NCI-H526 treated with DMSO at 0.1 percent for 48 hours (cell line): ENCODE data around the gene IPPK.

Experiments used
- DNase-seq: peaks from one replicate; lab custom pipeline; 2025; lab: John Stamatoyannopoulos, UW

The IPPK gene, protein sequence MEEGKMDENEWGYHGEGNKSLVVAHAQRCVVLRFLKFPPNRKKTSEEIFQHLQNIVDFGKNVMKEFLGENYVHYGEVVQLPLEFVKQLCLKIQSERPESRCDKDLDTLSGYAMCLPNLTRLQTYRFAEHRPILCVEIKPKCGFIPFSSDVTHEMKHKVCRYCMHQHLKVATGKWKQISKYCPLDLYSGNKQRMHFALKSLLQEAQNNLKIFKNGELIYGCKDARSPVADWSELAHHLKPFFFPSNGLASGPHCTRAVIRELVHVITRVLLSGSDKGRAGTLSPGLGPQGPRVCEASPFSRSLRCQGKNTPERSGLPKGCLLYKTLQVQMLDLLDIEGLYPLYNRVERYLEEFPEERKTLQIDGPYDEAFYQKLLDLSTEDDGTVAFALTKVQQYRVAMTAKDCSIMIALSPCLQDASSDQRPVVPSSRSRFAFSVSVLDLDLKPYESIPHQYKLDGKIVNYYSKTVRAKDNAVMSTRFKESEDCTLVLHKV

DNA sequence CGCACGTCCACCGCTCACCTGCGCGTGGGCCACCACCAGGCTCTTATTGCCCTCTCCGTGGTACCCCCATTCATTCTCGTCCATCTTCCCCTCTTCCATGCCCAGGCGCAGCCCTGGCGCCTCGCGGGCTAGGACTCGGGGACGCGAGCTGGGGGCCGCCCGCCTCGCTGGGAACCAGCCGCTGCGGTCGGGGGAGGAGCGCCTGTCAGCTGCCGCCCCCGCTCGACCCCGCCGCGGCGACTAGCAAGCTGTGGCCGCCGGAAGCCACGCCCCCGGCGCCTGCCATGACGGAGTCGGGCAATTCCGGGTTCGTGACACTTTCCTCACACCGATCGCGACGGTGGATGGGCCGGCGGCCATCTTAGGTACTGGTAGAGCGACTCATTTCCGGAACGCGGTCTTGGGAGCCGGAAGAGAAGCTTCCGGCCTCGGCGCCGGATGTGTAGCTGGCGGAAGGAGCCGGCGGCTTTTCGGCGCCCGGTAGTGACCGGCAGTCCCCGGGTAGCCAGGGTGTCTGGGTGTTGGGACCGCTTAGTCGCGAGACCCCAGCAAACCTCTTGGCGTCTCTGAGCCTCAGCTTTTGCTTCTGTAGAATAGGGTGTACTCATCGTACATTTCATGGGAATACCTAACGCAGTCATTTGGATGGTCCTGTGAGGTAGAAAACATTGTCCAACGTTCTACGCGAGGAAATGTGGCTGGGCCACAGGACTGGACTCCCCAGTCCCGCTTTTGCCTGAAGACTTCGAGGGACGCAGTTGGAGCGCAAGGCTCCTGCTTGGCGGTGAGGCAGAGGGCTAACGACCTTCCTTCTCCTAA is at the start of gene IPPK:
TSS of gene IPPK (minus strand) at position 242 of the 819 bp plus-strand sequence. CDS start at position 99, 143 bp downstream.
- peak; percentile 91 for DNase-seq

DNA sequence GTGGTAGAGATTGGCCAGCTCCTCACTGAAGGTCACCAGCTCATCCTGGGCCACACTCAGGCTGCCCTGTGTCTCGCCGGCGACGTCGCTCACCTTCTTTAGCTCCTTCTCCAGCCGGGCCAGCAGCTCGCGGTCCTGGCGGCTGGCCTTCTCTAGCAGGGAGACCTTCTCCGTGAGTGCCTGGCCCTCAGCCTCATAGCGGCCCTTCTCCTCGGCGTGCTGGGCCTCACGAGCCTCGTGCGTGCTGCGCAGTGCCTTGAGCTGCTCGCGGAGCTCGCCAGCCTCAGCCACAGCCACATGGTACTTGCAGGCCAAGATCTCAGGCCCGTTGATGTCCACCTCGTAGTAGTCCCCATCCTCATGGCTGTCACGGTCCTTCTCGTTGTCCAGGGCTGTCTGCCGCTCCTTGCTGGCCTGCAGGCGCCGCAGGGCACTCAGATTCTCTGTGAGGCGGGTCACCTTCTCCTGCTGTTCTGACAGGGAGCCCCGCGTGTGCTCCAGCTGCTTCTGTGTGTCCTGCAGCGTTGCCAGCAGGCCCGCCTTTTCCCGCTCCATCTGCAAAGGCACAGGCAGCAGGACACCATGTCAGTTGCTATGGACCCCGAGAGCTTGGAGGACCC is 49.2 kb upstream of the IPPK start:
- no peak for DNase-seq

DNA sequence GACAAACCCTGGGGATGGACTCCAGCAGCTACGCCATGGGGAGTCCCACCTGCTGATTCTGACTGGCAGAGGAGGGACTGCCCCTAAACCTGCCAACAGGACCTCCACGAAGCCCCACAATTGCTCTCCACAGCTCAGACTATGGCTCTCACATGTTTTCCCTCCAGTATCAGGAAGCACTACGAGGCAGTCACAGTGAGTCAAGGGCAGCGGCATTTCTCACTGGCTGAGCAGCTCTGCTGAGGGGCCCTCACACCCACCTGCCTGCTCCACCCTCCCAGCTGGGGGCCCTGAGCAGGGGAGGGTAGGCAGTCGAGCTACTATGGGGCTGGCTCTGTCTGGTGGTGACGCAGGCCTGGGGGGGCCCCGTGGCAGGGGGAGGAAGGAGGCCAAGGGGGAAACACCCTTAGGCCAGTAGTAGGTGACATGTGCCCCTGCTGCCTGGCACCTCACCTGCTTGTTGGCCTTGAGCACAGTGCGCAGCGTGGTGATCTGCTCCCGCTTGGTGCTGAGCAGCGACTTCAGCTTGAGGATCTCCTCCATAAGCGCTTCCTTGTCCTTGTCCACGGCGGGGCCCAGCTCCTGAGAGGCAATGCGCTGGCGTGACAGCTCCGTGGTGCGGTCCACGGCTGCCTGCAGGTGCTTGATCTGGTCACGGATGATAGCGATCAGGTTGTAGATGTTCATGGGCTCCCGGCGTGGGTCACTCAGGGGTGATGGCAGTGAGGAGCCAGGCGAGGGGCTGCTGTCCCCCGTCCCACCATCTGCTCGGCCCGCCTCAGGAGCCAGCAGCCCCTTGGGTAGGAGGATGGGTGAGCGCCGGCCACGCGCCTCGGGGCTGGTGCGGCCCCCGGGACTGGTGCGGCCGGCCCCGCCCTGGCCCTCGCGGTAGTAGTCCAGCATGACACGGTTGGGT is 48.4 kb upstream of the IPPK start:
- no peak for DNase-seq

DNA sequence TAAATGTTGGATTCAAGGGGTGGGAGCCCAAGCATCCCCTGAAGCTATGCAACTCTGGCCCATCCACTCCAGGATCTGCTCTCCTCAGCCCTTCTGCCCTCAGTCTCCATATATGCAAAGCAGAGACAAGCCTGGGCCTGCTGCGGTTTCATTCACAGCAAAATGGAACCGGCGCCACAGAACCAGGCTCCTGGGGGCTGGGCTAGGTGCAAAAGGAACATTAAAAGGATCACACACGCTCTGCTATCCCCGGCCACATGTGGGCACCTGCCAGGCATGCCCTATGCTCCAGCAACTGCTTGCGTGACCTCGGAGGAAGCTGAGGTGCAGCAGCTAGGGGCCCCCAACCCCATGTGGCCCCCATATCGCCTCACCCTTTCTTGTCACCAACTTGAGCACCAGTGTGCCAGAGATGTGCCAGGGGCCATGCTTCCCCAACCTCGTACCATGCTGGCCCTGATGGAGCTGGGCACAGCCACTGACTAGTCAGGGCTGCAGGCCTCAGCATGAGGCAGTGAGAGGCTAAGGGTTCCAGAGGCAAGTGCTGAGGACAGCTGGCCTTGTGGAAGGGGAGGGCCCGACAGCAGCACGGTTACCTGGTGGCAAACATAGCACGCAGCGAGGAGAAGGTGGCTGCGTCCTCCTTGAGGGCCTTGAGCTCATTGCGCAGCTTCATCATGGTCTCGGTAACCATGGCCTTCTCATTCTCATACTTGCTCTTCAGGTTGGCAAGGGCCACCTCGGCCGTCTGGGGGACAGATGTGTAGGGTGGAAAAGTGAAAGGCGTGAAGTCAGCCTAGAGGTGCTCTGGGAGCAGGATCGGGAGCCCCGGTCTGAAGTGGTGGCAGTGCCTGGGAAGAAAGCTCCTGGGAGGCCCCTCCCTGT is 47.5 kb upstream of the IPPK start:
- DNase-seq = peak; percentile 18

DNA sequence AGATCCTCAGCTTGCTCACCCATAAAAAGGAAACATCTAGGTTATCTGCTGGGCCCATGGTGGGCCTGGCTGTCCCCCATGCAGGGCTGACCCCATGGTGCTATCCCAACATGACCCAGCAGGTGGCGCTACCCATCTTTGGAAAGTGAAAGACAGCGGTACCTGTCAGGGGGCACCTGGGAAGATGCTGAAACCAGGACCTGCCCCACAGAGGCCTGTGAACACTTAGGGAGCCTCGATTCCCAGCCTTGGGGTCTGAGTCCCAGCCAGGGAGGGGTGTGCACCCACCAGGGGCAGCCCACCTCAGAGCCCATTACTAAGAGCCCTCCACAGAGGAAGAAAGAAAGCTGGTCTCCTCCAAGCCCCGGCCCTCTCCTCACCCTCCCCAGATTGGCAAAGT is 46.6 kb upstream of the IPPK start:
- peak; percentile 24 for DNase-seq

DNA sequence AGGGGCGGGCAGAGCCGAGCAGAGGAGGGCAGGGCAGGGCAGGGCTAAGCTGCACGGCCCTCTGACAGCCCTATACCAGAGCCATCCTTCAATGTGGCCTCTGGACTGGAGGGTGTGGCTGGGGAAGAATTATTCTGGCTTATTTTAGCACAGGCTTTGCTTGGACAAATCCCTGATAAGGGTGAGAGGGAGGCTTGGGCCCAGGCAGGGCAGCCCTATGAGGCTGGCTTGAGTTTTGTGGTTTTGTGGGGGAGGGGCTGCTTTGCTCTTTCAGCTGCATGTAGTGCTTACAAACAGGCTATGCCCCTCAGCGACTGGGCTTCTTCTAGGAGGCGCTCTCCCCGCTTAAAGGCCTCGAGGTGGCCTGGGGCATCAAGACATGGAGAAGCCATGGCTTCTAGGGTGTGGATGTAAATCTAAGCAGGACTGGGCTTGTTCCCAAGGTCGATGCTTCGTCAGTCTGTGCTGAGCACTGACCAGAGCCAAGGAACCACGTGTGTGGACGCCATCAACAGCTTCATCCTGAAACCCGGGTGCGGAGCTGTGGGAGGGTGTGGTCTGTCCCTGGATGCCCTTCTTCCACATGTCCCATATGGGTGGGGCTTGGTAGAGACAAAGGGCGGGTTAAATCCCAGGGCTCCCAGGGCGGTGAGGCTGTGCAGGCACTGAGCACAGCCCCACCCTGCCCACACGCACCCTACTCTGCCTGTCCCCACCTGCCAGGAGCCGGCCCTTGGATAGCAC is 45.7 kb upstream of the IPPK start:
- no peak for DNase-seq

DNA sequence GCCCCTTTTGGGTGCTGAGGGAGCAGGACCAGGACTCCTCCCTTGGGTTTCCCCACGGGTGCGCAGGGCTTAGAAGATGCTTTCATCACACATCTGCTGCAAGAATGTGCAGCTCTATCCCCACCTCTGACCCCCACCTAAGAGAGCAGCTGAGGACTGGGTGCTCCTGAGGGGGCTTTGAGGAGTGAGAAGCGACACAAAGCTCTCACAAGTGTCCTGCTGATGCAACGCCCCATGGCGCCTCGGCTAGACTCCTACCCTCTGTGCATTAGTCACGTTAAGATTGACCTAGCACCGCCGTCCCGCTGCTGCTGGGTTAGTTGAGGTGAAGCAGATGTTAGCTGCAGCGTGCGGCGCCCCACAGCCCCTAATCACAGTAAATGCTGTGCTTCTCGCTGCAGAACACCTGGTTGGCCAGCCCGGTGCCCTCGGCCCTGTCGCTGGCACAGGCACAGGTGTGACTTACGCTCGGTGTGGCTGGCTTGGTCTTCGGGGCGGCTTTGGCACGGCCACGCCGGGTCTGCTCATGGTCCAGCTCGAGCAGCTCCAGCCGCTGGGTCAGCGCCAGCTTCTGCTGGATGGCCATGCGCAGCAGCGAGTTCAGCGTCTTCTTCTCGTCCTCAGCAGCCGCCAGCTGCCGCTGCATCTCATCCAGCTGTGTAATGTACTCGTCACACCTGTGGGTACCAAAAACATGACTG is 45.0 kb upstream of the IPPK start:
- DNase-seq = no peak

DNA sequence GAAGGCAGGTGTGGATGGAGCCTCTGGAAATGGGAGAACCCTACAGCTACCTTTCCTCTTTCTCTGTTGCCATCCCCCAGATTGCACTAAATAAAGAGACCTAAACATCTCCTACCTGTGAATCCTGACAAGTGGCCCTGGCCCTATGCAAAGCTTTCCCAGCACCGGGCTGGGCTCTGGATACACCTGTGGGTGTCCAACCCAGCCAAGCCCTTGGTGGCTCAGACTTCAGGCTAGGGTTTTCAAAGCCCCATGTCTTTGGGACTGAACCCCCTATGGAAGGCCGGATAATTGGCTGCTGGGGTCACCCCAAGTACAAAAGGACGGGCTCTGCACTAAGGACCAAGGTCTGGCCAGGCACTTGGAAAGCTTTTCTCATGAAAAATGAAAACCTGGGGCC is 44.1 kb upstream of the IPPK start:
- no peak for DNase-seq

DNA sequence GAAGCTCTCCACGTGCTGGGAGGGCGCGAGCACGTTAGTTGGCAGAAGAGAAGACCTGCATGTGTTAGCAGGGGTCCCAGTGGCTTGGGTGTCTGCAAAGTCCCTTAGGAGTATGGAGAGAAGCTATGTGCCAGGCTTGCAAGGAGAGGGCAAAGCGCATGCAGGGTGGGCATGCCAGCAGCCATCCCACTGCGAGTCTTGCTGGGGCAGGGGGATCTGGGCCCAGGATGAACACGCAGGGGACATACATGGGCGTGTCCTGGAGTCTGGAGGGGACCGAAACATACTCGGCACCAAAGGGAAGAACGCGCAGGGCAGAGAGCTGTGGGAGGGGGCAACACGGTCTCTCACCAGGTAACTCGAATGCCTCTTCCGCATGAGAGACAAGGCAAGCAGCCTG is 43.6 kb upstream of the IPPK start:
- no peak for DNase-seq

DNA sequence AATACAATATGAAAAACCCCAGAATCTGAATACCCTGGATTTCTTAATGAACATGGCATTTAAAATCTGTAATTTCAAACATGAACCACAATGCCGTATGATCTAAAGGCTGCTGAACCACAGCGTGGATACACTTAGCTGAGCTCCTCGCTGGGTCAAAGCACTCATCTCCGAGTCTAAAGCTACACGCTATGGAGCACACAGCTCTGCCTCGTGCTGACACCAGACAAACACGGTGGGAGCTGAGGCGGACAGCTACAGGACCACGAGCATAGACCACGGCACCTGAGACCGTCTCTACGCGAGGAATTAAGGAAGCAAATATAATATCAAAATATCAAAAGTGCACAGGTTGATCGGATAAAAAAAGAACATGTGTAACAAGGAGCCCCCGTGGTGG is 42.8 kb upstream of the IPPK start:
- no peak for DNase-seq

DNA sequence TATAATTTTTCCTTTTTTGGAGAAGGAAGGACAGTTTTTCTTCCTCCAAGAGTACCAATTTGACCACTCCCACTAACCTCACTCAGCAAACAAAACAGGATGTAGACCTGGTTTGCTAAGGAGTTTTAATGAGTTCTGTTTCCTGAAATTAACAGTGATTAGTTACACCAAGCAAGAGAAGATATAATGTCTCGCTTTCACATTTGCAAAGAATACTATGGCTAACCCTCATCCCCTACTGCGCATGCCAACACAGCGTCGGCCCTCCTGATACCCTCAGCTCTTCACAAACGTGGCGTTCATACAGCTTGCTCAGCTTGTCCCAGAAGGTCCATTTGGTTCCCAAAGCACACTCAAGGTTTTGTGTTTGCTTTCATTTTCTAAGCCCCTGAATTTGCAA is 41.9 kb upstream of the IPPK start:
- no peak for DNase-seq

DNA sequence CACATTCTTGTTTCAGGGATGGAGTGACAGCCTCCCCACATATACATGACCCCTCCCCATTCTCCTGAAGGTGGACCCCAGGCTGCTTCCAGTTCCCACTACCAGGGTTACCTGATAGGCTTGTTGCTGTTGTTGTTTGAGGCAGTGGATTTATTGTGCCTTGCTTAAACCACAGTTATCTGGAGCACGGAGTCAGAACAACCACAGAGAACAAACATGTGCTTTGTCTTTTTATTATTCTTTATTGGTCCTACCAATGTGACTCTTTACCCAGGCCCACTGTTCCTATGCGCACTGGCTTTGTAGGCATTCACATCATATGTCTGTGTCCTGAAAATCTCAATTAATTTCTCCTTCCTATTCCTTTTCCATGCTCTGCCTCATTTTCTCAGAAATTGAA is 41.2 kb upstream of the IPPK start:
- DNase-seq = no peak

DNA sequence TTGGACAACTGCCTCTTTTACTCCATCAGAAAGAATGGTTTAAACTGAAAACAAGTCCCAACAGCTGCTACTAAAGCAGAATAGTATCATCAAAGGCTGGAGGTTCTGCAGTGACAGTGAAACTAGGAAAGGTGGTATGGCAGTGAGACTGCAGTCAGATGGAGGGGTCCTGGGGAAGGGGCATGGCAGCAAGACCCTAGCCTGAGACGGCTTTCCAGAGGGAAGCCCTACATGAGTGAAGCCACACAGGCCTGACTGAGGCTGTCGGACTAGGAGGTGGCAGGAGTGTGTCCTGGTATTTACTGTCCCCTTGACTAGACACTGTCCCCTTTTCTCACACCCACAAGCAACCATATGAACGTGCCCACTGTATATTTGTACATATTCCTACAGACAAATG is 40.4 kb upstream of the IPPK start:
- no peak for DNase-seq

DNA sequence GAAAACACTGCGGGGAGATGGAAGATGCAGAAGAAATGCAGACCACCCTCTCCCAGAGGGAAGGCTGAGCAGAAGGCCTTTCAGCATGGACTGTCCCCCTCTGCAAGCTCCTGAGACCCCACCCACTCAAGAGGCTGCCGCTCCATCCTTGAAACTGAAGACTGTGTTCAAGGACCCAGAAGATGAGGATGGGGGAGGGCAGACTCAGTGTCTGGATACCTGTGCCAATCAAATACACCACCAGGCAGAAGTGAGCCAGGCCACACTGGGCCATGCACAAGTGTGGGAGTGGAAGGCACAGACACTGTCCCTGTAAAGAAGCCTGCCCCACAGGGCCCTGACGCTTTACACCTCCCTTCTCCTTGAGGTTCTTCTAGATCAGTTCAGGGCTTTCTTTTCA is 40.0 kb upstream of the IPPK start:
- no peak for DNase-seq

DNA sequence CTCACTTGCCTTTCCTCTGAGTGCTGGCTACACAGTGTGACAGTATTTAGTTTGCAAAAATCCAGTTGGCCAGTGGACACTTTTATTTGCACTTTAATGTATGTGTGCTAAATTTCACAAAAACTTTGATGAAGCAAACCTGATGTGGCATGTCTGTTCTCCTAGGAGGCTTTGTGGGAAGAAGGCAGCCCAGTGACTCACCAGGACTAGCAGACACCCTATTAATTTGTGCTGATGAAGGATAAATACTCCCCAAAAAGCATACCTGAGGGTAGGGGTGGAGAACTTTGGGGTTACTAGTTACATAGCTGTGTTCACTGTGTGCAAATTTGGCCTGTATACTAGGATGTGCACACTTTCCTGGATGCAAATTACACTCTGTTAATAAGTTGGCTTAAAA is 39.3 kb upstream of the IPPK start:
- DNase-seq = no peak

DNA sequence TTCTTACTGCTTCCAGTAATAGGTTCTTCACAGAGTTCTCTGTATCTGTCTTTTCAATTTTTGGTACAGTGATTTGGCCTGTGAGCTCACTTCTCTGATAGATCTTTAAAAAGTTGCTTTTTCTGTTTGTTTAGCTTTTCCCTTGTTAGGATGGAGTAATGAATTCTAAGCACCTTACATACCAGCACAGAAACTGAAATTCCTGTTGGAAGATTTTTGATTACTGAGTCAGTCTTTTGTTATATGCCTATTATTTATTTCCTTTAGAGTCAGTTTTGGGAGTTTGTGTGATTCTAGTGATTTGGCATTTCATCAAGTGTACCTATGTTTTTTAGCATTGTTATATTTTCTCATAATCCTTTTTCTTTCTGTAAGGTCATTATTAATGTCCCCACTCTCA is 37.6 kb upstream of the IPPK start:
- no peak for DNase-seq

DNA sequence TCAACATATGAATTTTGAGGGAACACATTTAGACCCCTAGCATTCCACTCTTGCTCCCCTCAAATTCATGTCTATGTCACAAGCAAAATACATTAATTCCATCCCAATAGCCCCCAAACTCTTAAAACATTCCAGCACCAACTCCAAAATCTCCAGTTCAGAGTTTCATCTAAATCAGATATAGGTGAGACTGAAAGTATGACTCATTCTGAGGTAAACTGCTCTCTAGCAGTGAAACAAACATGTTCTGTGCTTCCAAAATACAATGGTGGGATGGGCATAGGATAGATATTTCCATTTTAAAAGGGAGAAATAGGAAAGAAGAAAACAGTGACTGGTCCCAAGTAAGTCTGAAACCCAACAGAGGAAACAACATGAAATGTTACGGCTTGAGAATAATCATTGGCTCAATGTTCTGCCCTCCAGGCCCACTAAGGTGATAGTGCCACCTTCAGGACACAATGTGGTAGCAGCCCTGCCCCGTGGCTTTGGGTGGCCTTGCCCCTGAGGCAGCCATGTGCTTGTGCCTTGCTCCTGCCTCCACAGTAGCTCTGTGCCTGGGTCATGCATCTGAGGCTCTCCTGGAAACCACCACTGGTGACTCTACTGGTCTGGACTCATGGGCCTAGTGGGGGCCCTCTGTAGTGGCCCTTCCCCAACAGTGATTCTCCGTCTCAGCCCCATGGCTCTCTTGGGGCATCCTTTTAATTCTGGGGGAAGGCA is 36.4 kb upstream of the IPPK start:
- DNase-seq = no peak

DNA sequence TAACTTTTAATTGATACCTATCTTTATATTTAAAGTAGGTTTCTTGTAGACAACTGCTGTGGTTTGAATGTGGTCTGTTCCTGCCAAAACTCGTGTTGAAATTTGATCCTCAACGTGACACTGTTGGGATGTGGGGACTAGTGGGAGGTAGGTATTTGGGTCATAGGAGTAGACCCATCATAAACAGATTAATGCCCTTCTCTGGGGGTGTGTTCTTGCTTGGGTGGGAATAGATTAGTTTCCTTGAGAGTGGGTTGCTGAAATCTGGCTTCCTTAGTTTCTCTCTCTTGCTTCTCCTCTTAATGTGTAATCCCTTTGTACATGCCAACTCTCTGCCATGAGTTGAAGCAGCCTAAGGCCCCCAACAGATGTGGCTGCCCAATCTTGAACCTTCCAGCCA is 34.6 kb upstream of the IPPK start:
- DNase-seq = no peak

DNA sequence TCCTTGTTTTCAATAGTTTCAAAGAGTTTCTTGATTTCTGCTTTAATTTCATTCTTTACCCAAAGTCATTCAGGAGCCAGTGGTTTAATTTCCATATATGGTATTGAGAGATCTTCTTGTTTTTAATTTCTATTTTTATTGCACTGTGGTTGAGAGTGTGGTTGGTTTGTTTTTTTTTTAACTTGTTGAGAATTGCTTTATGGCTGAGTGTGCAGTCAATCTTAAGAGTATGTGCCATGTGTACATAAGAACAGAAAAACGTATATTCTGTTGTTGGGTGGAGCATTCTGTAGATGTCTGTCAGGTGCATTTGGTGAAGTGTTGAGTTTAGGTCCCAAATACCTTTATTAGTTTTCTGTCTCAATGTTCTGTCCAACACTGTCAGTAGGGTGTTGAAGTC is 26.7 kb upstream of the IPPK start:
- no peak for DNase-seq
